Measurements from ENCODE around the gene CNTN4. TPM values are rescaled to one million over a fixed set of nuclear protein-coding genes. Genes with fewer than 3 reads are reported as not detected.

The CNTN4 gene
- total RNA-seq, 1 donor from 2014 or later = 16.1 TPM

DNA sequence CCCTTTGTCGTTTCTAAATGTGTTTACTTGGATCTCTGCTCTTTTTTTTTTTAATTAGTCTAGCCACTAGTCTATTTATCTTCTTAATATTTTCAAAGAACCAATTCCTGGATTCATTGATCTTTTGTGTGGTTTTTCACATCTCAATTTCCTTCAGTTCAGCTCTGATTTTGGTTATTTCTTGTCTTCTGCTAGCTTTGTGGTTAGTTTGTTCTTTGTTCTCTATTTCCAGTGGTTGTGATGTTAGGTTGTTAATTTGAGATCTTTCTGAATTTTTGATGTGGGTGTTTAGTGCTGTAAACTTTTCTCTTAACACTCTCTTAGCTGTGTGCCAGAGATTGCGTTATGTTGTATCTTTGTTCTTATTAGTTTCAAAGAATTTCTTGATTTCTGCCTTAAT lies 446.1 kb downstream of the CNTN4 start:
- Mint-ChIP-seq H3K9me3 (ENCODE audit: low read depth) (peaks cover 33% of the 10 kb centered on the region), H3K4me3 (ENCODE audit: low read depth) (no peak overlapping the region), H3K36me3 (ENCODE audit: insufficient read depth) (peaks cover 7% of the 10 kb centered on the region), H3K27ac (no peak overlapping the region), H3K27me3 (no peaks in the 10 kb centered on the region), H3K4me1 (ENCODE audit: low read depth) (peaks cover under 1% of the 10 kb centered on the region)
- TF ChIP-seq, protein P1, sequence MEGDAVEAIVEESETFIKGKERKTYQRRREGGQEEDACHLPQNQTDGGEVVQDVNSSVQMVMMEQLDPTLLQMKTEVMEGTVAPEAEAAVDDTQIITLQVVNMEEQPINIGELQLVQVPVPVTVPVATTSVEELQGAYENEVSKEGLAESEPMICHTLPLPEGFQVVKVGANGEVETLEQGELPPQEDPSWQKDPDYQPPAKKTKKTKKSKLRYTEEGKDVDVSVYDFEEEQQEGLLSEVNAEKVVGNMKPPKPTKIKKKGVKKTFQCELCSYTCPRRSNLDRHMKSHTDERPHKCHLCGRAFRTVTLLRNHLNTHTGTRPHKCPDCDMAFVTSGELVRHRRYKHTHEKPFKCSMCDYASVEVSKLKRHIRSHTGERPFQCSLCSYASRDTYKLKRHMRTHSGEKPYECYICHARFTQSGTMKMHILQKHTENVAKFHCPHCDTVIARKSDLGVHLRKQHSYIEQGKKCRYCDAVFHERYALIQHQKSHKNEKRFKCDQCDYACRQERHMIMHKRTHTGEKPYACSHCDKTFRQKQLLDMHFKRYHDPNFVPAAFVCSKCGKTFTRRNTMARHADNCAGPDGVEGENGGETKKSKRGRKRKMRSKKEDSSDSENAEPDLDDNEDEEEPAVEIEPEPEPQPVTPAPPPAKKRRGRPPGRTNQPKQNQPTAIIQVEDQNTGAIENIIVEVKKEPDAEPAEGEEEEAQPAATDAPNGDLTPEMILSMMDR (IDR thresholded peaks at IDR 0.05; ENCODE audit: unreplicated experiment) = no peak
- DNase-seq (ENCODE audit: low spot score, unreplicated experiment) = no peak

DNA sequence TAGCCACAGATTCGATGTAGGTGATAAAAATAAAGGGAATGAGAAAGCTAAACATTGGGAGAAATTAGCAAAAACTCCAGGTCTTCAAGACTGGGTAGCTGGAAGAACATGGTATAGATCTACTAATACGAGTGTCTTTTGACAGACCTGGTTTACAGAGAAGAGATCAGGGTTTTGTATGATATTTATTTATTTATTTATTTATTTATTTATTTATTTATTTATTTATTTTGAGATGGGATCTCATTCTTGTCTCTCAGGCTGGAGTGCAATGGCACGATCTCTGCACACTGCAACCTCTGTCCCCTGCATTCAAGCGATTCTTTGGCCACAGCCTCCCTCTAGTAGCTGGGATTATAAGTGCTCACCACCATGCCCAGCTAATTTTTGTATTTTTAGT lies 448.4 kb downstream of the CNTN4 start:
- no peaks in the 10 kb centered on the region for H3K27me3 Mint-ChIP-seq
- TF ChIP-seq, protein P1 (IDR thresholded peaks at IDR 0.05; ENCODE audit: unreplicated experiment) = no peak
- H3K4me3 Mint-ChIP-seq (ENCODE audit: low read depth) = no peak overlapping the region
- no peaks in the 10 kb centered on the region for H3K4me1 Mint-ChIP-seq (ENCODE audit: low read depth)
- no peak overlapping the region for H3K27ac Mint-ChIP-seq
- peaks cover 39% of the 10 kb centered on the region for H3K9me3 Mint-ChIP-seq (ENCODE audit: low read depth)
- DNase-seq (ENCODE audit: low spot score, unreplicated experiment) = no peak
- H3K36me3 Mint-ChIP-seq (ENCODE audit: insufficient read depth) = peaks cover 9% of the 10 kb centered on the region

DNA sequence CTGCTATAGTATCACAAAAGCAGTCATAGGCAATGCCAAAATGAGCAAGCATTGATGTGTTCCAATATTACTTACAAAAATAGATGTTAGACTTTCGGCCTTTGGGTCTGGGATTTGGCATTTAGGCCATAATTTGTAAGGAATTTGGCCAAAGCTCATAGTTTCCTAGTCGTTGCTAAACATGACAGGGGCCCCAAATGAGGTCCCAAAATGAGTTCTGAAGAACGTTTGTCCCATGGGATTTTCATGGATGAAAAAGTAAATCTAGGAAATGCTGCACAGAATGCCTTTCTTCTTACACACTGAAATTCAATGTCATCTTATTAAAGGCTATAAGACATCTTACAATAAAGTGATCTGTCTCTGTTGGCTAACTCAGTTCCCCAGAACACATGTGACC lies 456.0 kb downstream of the CNTN4 start:
- Mint-ChIP-seq H3K9me3 (ENCODE audit: low read depth) (peaks cover 7% of the 10 kb centered on the region), H3K4me1 (ENCODE audit: low read depth) (peaks cover 15% of the 10 kb centered on the region), H3K4me3 (ENCODE audit: low read depth) (no peak overlapping the region), H3K36me3 (ENCODE audit: insufficient read depth) (peaks cover 4% of the 10 kb centered on the region), H3K27me3 (no peaks in the 10 kb centered on the region), H3K27ac (no peak overlapping the region)
- no peak for DNase-seq (ENCODE audit: low spot score, unreplicated experiment)
- TF ChIP-seq, protein P1 (IDR thresholded peaks at IDR 0.05; ENCODE audit: unreplicated experiment) = no peak

DNA sequence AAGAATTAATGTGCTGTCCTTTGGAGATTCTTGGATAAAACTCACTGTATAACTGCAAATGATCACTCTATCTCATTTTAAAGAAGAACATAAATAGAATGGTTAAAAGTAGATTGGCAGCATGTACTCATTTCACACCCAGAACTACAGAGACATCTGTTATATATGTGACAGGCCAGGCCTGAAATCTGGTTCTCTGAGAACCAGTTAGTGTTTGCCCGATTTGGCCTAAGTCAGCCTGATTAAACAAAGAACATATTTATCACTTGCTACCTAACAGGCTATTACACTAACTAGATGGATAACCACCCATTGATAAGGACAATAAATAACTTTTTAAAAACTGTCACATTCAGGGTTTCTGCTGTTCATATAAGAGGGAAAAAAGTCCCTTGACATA lies 460.1 kb downstream of the CNTN4 start:
- H3K27ac Mint-ChIP-seq = peak overlapping the region; percentile 54
- H3K4me3 Mint-ChIP-seq (ENCODE audit: low read depth) = no peak overlapping the region
- peaks cover 24% of the 10 kb centered on the region for H3K4me1 Mint-ChIP-seq (ENCODE audit: low read depth)
- no peak for DNase-seq (ENCODE audit: low spot score, unreplicated experiment)
- peaks cover 2% of the 10 kb centered on the region for H3K36me3 Mint-ChIP-seq (ENCODE audit: insufficient read depth)
- TF ChIP-seq, protein P1 (IDR thresholded peaks at IDR 0.05; ENCODE audit: unreplicated experiment) = no peak
- H3K27me3 Mint-ChIP-seq = no peaks in the 10 kb centered on the region
- H3K9me3 Mint-ChIP-seq (ENCODE audit: low read depth) = no peaks in the 10 kb centered on the region

DNA sequence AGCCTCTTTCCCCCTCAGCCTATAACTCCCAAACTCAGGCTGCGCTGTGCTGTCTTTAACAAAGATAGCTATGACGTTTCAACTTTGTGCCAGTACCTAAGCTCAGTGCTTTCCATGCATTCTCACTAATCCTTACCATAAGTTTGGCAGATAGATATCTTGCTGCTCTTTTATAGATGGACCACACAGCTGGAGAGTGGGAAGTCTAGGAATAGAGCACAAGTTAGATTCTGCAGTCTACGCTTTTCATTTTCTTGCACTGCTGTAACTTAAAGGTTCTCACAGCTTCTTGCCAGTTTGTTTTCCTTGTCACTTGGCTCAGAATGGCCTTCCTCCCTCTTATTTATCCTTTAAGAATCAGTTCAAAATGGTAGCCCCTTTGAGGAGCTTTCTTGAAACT lies 468.8 kb downstream of the CNTN4 start:
- H3K9me3 Mint-ChIP-seq (ENCODE audit: low read depth) = no peaks in the 10 kb centered on the region
- H3K36me3 Mint-ChIP-seq (ENCODE audit: insufficient read depth) = peaks cover 1% of the 10 kb centered on the region
- TF ChIP-seq, protein P1 (IDR thresholded peaks at IDR 0.05; ENCODE audit: unreplicated experiment) = no peak
- H3K27me3 Mint-ChIP-seq = no peaks in the 10 kb centered on the region
- no peak overlapping the region for H3K27ac Mint-ChIP-seq
- DNase-seq (ENCODE audit: low spot score, unreplicated experiment) = no peak
- no peak overlapping the region for H3K4me3 Mint-ChIP-seq (ENCODE audit: low read depth)
- H3K4me1 Mint-ChIP-seq (ENCODE audit: low read depth) = peaks cover 15% of the 10 kb centered on the region

Measured in progenitor cell of endocrine pancreas (in vitro differentiated cells).